Stimulated activated CD8-positive, alpha-beta memory T cell treated with anti-CD3 and anti-CD28 coated beads, Interleukin-7, amount 100 ng/mL, for 1 hour (primary cell): ENCODE measurements around the gene TCEAL4.

Source experiments
- DNase-seq, 2 donors: peaks; one replicate each; pipeline ENCODE4 v3.0.0-alpha.2; 2020; ENCODE audit warnings: low read depth in 2 of 2

Gene TCEAL4

GRCh38 chrX:103585411-103586313 is at the start of gene TCEAL4:
TCEAL4 (plus strand) TSS chrX:103585515; CDS start chrX:103586676, 1,161 bp downstream.
- no peak for DNase-seq

DNA sequence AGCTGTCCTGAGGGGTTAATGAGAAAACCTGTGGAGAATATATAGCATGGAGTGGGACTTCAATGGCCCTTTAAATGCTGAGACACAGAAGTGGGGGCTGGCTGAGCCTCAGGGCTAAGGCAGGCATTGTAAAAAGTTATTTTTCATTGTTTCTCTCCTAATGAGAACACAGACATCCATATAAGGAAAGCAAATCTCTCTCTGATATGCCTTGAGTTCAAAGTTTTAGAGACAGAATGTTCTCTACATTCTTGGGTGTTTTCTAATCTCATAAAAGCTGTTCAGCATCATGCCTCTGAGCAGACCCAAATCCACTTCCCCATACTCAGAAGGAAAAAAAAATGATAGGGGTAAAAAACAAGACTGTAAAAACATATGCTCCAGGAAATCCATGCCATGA is 49.2 kb upstream of the TCEAL4 start:
- no peak for DNase-seq

GRCh38 chrX:103536732-103537131 is 48.6 kb upstream of the TCEAL4 start:
- DNase-seq = no peak

DNA sequence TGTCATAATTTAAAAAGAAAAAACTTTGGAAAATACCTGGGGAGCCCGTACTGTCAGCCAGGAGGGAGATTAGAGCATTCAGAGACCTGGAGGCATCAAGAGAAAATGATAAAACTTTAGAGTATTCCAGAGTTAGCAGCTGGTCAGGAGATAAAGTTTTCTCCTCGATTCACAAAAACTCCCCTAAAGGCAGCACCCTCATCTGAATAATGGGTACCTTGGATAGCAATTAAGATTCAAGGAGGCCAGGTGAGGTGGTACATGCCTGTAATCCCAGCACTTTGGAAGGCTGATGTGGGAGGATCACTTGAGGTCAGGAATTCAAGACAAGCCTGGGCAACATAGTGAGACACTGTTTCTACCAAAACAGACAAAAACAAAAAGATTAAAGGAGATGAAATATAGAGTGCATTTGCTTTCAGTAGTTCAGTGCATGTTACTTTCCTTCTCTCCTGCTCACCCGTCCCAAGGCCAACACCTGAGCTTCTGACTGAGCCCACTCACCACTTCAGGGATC is 47.4 kb upstream of the TCEAL4 start:
- no peak for DNase-seq

- no peak for DNase-seq
These were observed 46.6 kb upstream of the TCEAL4 start for GRCh38 chrX:103538728-103539127.

DNA sequence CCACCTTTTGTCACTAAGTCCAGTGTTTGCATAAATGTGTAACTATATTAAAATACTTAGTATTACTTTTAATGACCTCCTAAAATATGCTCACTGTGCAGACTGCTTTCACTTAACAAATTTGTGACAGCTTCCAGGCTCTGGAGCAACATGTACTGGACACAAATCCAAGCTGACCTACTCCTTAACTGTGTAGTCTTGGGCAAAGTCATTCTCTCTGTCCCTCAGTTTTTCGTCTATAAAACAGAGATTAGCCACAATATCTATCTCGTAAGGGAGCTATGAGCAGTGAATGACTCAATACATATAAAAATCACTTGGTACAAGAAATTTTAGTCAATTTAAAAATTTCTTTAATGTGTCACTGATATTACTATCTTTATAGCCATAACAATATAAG is 45.6 kb upstream of the TCEAL4 start:
- no peak for DNase-seq

DNA sequence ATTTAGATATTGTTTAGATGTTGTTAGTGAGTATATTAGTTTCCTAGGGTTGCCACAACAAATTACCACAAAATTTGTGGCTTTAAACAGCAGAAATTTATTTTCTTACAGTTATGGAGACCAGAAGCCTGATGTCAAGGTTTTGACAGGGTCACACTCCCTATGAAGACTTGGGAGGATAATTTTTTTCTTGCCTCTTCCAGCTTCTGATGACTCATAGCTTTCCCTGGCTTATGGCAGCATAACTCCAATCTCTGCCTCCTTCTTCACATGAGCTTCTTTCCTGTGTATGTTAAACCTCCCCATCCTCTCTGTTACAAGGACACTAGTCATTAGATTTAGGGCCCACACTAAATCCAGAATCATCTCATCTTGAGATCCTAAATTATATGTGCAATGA is 45.2 kb upstream of the TCEAL4 start:
- no peak for DNase-seq

- DNase-seq = no peak
These were observed 35.4 kb upstream of the TCEAL4 start for GRCh38 chrX:103549916-103550315.

GRCh38 chrX:103550415-103551051 is 34.8 kb upstream of the TCEAL4 start:
- no peak for DNase-seq

DNA sequence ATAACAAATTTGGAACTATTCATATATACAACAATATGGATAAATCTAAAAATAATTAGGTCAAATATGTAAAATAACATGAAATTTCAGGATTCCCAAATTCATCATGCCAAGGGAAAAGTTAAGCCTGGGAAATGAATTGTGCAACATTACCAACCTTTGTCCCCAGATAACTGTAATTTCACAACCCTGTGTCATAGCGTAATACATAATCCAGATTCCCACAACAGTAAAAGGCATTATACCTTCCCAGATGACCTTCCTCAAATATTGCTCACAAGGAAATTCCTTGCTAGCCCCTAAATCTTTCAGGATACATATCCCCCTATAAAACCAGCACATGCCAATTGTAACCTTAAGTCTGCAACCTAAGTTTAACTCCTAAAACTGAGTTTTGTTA is 33.1 kb upstream of the TCEAL4 start:
- no peak for DNase-seq

- DNase-seq = peak; percentile 4 to 13
These were observed 30.5 kb upstream of the TCEAL4 start for GRCh38 chrX:103554687-103555424.

DNA sequence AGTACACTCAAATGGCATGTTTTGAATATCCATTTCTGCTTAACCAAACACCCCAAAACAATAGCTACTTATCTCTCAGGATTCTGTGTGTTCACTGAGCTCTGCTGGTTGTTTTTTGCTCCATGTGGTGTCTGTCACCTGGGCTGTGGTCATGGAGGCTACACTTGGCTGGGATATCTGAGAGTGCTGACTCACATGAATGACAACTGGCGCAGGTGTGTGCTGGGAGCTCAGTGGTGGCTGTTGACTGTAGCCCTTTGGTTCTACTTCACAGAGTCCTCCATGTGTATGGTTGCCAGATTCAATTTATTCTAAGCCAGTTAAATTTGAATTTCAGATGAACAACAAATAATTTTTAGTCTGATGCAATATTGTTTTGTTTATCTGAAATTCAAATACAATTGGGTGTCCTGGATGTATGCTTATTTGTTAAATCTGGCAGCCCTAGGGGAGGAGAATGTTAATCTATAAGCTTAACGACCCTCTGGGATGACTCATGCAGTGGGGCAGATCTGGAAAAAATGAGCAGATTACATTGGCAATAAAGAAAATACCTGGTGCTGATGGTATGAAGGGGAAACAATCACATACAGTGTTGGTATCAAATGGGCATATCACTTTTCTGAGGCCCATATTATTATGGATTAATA is 28.2 kb upstream of the TCEAL4 start:
- DNase-seq = no peak

GRCh38 chrX:103560256-103560655 is 25.1 kb upstream of the TCEAL4 start:
- DNase-seq = no peak

- no peak for DNase-seq
These were observed 22.5 kb upstream of the TCEAL4 start for GRCh38 chrX:103562801-103563200.

DNA sequence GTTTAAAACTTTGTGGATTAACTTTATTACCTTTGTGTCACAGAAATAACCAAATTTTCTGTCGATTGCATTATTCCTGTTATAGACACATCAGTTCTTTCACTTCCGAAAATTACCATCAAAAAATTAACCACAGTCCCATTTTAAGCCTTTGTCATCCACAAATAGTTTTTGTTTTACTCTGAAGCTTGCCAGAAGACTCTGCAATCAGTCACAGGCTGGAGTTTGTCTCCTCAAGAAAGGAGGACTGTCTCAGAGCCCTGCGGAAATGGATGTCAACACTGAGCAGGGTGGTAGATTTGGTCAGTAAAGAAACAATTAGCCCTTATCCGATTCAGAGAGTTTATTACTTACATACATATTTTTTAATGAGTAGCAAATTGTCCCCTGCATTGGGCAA is 20.1 kb upstream of the TCEAL4 start:
- no peak for DNase-seq

- DNase-seq = no peak
These were observed 19.6 kb upstream of the TCEAL4 start for GRCh38 chrX:103565752-103566151.

DNA sequence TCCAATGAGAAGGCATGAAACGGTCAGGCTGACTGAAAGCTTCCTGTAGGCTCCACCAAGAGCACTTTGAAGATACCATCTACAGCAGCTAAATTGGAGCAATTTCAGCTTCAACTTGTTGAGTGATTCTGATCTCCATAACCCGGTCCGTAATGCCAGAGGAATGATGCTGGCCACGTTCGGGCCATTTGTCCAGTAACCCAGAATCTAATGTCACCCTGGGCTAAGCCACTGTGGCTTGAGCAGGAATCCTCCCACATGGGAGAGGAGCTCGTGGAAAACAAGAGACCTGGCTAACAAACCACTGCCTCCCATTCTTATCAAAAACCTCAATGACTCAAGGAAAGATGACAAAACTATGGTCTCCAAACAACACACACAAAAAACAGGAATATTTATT is 14.2 kb upstream of the TCEAL4 start:
- DNase-seq = no peak

GRCh38 chrX:103571726-103572125 is 13.6 kb upstream of the TCEAL4 start:
- no peak for DNase-seq

DNA sequence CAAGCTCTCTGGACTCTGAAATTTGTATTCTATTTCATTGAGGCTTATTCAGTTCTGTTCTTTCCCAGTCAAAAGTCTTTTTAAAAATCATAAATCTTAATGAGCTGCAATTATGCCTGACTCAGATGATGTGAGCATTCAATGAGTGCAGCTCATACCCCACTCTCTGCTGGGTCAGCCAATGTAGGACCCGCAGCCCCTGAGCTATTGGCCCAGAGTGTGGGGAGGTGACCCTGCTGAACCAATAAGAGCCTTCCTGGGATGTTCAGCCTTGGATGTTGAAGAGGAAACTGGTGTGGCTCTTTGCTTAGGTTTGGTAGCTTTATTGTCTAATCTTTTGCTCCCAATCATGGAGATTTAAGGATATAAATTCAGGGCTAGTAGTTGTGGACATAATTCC is 12.1 kb upstream of the TCEAL4 start:
- DNase-seq = no peak

GRCh38 chrX:103584596-103584995 is 719 bp upstream of the TCEAL4 start:
- DNase-seq = no peak

DNA sequence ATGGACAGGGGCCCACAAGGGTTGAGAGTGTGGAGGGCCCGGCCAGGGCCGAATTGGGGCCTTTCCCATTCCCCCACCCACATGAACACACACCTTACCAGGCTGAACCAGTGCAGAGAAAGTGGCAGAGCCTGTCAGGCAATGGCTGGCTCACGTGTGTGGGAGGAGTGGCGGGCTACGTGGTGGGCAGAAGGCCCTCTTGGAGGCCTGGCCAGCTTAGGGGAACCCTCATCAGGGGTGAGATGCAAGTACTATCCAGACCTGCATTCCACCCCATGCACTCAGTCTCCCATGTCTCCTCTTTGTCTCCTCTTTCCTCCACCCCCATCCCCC is 965 bp downstream of the TCEAL4 start:
- no peak for DNase-seq

GRCh38 chrX:103586659-103587058 is 1.3 kb downstream of the TCEAL4 start:
- no peak for DNase-seq
